NK-92 (cell line): ENCODE results near the gene KSR1.
"Not testable (repeated sequence)": the region's sequence is repeated elsewhere in the genome, so short reads cannot be mapped to it uniquely, and the experiment has no call there.

Experiments used
- DNase-seq: peaks from one replicate; lab custom pipeline; 2025; ENCODE audit not compliant: unreplicated experiment; lab: John Stamatoyannopoulos, UW

KSR1 gene

GRCh38 chr17:27670791-27671590 is 214.7 kb downstream of the KSR1 start:
- DNase-seq = no peak

GRCh38 chr17:27671591-27671910 is 215.3 kb downstream of the KSR1 start:
- no peak for DNase-seq

- DNase-seq = not testable (repeated sequence)
Measured at GRCh38 chr17:27671977-27672480, 215.8 kb downstream of the KSR1 start.

GRCh38 chr17:27674335-27674734 is 218.1 kb downstream of the KSR1 start:
- DNase-seq = no peak
